ENCODE data around the gene RGS9. TPM values are rescaled to one million over a fixed set of nuclear protein-coding genes. Genes with fewer than 3 reads are reported as not detected.

RGS9 gene
- total and polyA plus RNA-seq, 10 of the 15 experiments (the other 5 are each of a cell fraction or from before 2014, with no cell fraction given): 1.1 to 10.6 (median 5.6) TPM

DNA sequence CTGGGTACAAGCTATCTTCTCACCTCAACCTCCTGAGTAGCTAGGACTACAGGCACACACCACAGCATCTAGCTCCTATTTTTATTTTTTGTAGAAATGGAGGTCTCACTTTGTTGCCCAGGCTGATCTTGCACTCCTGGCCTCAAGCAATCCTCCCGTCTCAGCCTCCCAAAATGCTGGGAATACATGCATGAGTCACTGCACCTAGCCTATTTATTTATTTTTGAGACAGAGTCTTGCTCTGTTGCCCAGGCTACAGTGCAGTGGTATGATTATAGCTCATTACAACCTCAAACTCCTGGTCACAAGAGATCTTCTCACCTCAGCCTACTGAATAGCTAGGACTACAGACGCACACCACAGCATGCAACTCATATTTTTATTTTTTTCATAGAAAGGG, 40.1 kb upstream of the RGS9 start (continued):
- no peak for TF ChIP-seq MYC (IDR thresholded peaks at IDR 0.05; ENCODE audit: insufficient read depth, insufficient read length, insufficient replicate concordance, low read length, severe bottlenecking)
- TF ChIP-seq PAX5 (IDR thresholded peaks at IDR 0.05; ENCODE audit: borderline replicate concordance, low read depth, low read length): no peak
- no peak for TF ChIP-seq SMC3 (IDR thresholded peaks at IDR 0.05; ENCODE audit: borderline replicate concordance, low read length)

DNA sequence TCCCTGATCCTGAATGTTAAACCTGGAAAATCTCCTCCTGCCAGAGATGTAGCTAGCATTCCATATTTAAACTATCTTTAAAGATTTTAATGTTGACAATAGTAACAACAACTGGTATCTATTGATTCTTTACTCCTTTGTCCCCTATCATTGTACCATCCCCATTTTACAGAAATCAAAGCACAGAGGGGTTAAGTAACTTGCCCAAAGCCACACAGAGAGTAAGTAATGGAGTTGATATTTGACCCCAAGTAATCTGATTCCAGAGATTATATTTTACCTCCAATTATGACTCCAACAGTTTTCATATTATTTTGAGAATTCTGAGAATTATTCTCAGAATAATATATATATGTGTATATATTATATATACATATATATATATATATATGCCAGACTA, 37.7 kb upstream of the RGS9 start:
- Histone ChIP-seq H3K4me1 (ENCODE audit: control insufficient read depth, insufficient read depth, low read length) (peaks cover 12% of the 10 kb centered on the region), H3K9me3 (replicated peaks; ENCODE audit: control insufficient read depth, insufficient read depth, low read length) (no peaks in the 10 kb centered on the region), H3K4me3 (no peak overlapping the region), H4K20me1 (ENCODE audit: control insufficient read depth, insufficient read depth) (no peaks in the 10 kb centered on the region), H3K27ac (ENCODE audit: control insufficient read depth, insufficient read depth) (no peak overlapping the region), H3K9ac (ENCODE audit: control insufficient read depth, insufficient read depth, low read length) (no peak overlapping the region), H3K27me3 (replicated peaks in 1 of 2; ENCODE audit: control insufficient read depth in 2 of 2, insufficient read depth in 2 of 2, low read length in 1 of 2) (no peaks in the 10 kb centered on the region), H3K4me2 (ENCODE audit: control insufficient read depth, insufficient read depth) (no peak overlapping the region; the same call in 1 of the 2 replicates), H3K79me2 (ENCODE audit: control insufficient read depth, insufficient read depth, low read length) (no peaks in the 10 kb centered on the region), H2AFZ (ENCODE audit: control insufficient read depth, low read depth, low read length) (no peak overlapping the region; the same call in 1 of the 2 replicates), H3K36me3 (ENCODE audit: control insufficient read depth in 2 of 2, insufficient read depth in 2 of 2, low read length in 1 of 2) (no peaks in the 10 kb centered on the region)
- ATAC-seq (no peak), FAIRE-seq (no peak), DNase-seq (ENCODE audit: low read depth, low spot score) (no peak)
- CTCF ChIA-PET: interaction anchor here (0.5 to 3.8 kb wide), 28 partner anchors 8 to 1091 kb away, joined by 3 to 33 read pairs (median 5); partner anchors contain the start of gene GNA13
- SMC1A ChIA-PET (ENCODE audit: uncharacterized antibody, unreplicated experiment): interaction anchor here (0.9 to 6.4 kb wide), 30 partner anchors 10 to 363 kb away, joined by 3 to 60 read pairs (median 4); partner anchors contain the start of gene GNA13
- POLR2A ChIA-PET: interaction anchor here (0.6 to 1.2 kb wide), 9 partner anchors 24 to 176 kb away, joined by 3 read pairs; partner anchors contain the start of gene RGS9
- TF ChIP-seq NFIC (IDR thresholded peaks at IDR 0.05; ENCODE audit: low read depth, low read length) (no peak), ASH2L (IDR thresholded peaks at IDR 0.05; ENCODE audit: borderline replicate concordance, low read depth) (no peak), IRF3 (IDR thresholded peaks at IDR 0.05) (no peak)
- TF ChIP-seq, protein P1, sequence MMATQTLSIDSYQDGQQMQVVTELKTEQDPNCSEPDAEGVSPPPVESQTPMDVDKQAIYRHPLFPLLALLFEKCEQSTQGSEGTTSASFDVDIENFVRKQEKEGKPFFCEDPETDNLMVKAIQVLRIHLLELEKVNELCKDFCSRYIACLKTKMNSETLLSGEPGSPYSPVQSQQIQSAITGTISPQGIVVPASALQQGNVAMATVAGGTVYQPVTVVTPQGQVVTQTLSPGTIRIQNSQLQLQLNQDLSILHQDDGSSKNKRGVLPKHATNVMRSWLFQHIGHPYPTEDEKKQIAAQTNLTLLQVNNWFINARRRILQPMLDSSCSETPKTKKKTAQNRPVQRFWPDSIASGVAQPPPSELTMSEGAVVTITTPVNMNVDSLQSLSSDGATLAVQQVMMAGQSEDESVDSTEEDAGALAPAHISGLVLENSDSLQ (IDR thresholded peaks at IDR 0.05): no peak
- BruUV-seq (replicated peaks): no TSS peak
- intact Hi-C loops (cut with micrococcal nuclease; ENCODE audit: unreplicated experiment): no loop called here
- in situ Hi-C loops (cut with MboI): no loop called here
- RAD21 ChIA-PET (ENCODE audit: unreplicated experiment): interaction anchor here (0.6 to 4.0 kb wide), 17 partner anchors 24 to 180 kb away, joined by 3 to 21 read pairs (median 4); partner anchors contain the start of genes GNA13, LRRC37A3 and RGS9

All from GM12878 (cell line).